Naive thymus-derived CD8-positive, alpha-beta T cell (primary cell): ENCODE results near the gene CHST15. TPM values are rescaled to one million over a fixed set of nuclear protein-coding genes. Genes with fewer than 3 reads are reported as not detected.

ENCODE experiments used
- ATAC-seq, 2 donors: fragments of 150-1000 bp; cut with Tn5 transposase in 1 of 2; sonication (Bioruptor Pico), chemical (Tn5 transposase) in 1 of 2; 1 replicate in 1 of 2; 2 replicates in 1 of 2; pipeline ENCODE4 v1.10.0; 2021; ENCODE audit warnings: mild to moderate bottlenecking in 2 of 2, moderate library complexity in 2 of 2
- POLR2A ChIA-PET: fragments of 350-600 bp; sonication (Branson Sonifier 250); formaldehyde crosslinking; loops from one replicate; lab custom pipeline; 2021; ENCODE audit warnings: antibody characterized with exemption; lab: Charles Lee
- DNase-seq, 10 donors: peaks; one replicate each; pipeline versions ENCODE4 v3.0.0 to v3.0.0-alpha.2; 2020 to 2022
- H3K27ac Mint-ChIP-seq, 10 donors: one replicate each; pipeline ENCODE4 v1.8.0; 2020 to 2022; ENCODE audit warnings: mild to moderate bottlenecking in 10 of 10, mixed read lengths in 10 of 10, moderate library complexity in 4 of 10, inconsistent platforms in 1 of 10
- H3K27me3 Mint-ChIP-seq, 5 donors: one replicate each; pipeline ENCODE4 v1.8.0; 2021 to 2022; ENCODE audit warnings: mixed read lengths in 5 of 5
- H3K36me3 Mint-ChIP-seq, 3 donors: one replicate each; pipeline ENCODE4 v1.8.0; 2020 to 2022; ENCODE audit warnings: mixed read lengths in 3 of 3, mild to moderate bottlenecking in 2 of 3, inconsistent platforms in 1 of 3
- H3K4me1 Mint-ChIP-seq, 4 donors: one replicate each; pipeline ENCODE4 v1.8.0; 2021 to 2022; ENCODE audit warnings: mixed read lengths in 4 of 4
- H3K4me3 Mint-ChIP-seq, 10 donors: one replicate each; pipeline ENCODE4 v1.8.0; 2020 to 2022; ENCODE audit warnings: mild to moderate bottlenecking in 10 of 10, mixed read lengths in 10 of 10, moderate library complexity in 6 of 10, inconsistent platforms in 1 of 10
- H3K9me3 Mint-ChIP-seq, 9 donors: one replicate each; pipeline ENCODE4 v1.8.0; 2020 to 2022; ENCODE audit warnings: mixed read lengths in 9 of 9, mild to moderate bottlenecking in 3 of 9, inconsistent platforms in 1 of 9, moderate library complexity in 1 of 9
- polyA plus RNA-seq, 3 donors: library from polyadenylated mRNA; unstranded; fragments of 300-500 nt; fragmentation: Illumina TruSeq; gene quantifications; one replicate each; pipeline ENCODE4 v1.2.3, GENCODE V29; 2021
- total RNA-seq, 8 experiments: library from RNA in 2 of 8; stranded (reverse) in 2 of 8; gene quantifications; one replicate each; pipeline ENCODE4 v1.2.3 and lab custom pipeline; 2021 to 2026

CHST15 gene
- total and polyA plus RNA-seq, 5 experiments from 2014 or later: 0.05 to 2.4 (median 1.1) TPM; not detected in 1

- Mint-ChIP-seq H3K27me3 (peaks cover 13 to 61% (median 48%) of the 10 kb centered on the region in 5 donors), H3K4me3 (peak overlapping the region in 3 of 10 donors; percentile 15 to 48 (median 26)), H3K4me1 (peaks cover 8 to 26% (median 13%) of the 10 kb centered on the region in 4 donors), H3K36me3 (no peaks in the 10 kb centered on the region), H3K27ac (no peak overlapping the region), H3K9me3 (no peaks in the 10 kb centered on the region)
- no peak for DNase-seq
- no peak for ATAC-seq
- POLR2A ChIA-PET: no interaction called here
Observed at GRCh38 chr10:123996302-123996701, 97.1 kb downstream of the CHST15 start.

DNA sequence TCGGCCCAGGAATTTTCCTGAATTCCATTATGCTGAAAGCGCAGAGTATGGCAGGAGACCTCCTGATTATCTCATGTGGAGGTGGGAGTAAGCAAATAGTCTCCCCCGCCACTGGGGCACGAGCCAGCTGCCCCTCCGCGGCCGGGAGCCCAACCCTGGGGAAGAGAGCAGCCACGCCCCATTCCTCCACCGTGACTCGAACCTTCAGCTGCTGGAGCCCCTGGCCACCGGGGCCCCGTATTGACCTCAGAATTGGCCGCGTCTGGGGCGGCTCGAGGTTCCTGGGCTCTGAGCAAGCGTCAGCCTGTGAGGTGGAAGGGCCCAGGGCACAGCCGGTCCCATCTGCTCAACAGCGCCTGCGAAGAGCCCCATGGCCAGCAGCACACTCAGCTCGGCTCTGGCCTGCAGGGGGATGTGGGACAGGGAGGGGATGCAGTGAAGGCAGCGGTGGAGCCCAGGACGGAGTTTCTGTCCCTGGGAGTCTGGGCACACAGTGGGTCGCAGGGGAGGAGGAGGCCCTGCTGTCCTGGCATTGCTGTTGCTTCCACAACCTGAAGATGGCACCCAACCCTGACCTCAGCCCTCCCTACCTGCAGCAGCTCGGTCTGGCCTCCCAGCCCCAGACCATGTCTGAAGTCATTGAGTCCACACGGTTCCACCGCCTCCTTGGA lies 97.8 kb downstream of the CHST15 start:
- Mint-ChIP-seq H3K27me3 (peaks cover 19 to 68% (median 53%) of the 10 kb centered on the region in 5 donors), H3K9me3 (no peaks in the 10 kb centered on the region), H3K27ac (no peak overlapping the region), H3K4me3 (peak overlapping the region in 8 of 10 donors; percentile 42 to 85 (median 52)), H3K4me1 (peaks cover 8 to 26% (median 17%) of the 10 kb centered on the region in 4 donors), H3K36me3 (no peaks in the 10 kb centered on the region)
- ATAC-seq: peak; percentile 35 to 60
- POLR2A ChIA-PET: interaction anchor here (1.5 kb wide), 1 partner anchor 393 kb away, joined by 7 read pairs; no protein-coding TSS in a partner anchor
- peak in 2 of 10 donors; percentile 3 to 9 for DNase-seq

DNA sequence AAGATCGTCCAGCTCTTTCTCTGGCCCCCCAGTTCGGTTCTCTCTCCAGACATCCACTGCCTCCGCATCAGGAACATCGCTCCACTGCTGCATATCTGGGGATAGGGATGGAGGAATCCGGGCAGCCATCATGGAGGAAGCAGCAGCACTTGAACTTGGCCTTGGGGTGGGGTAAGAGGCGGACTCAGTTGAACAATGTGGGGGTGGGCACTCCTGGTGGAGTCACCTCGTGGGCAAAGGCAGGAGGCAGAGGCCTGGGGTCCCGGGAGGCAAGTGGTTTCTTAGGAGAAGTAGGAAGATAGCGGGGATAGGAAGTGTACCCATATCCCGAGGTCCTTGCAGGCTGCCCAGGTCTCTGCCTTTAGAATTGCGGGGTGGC lies 98.3 kb downstream of the CHST15 start:
- POLR2A ChIA-PET: interaction anchor here (1.5 kb wide), 1 partner anchor 394 kb away, joined by 7 read pairs; no protein-coding TSS in a partner anchor
- Mint-ChIP-seq H3K36me3 (no peaks in the 10 kb centered on the region), H3K9me3 (no peaks in the 10 kb centered on the region), H3K27ac (no peak overlapping the region), H3K4me1 (peaks cover 8 to 26% (median 17%) of the 10 kb centered on the region in 4 donors), H3K27me3 (peaks cover 21 to 73% (median 58%) of the 10 kb centered on the region in 5 donors), H3K4me3 (peak overlapping the region; percentile 46 to 85 (median 58))
- ATAC-seq (no peak), DNase-seq (no peak)

DNA sequence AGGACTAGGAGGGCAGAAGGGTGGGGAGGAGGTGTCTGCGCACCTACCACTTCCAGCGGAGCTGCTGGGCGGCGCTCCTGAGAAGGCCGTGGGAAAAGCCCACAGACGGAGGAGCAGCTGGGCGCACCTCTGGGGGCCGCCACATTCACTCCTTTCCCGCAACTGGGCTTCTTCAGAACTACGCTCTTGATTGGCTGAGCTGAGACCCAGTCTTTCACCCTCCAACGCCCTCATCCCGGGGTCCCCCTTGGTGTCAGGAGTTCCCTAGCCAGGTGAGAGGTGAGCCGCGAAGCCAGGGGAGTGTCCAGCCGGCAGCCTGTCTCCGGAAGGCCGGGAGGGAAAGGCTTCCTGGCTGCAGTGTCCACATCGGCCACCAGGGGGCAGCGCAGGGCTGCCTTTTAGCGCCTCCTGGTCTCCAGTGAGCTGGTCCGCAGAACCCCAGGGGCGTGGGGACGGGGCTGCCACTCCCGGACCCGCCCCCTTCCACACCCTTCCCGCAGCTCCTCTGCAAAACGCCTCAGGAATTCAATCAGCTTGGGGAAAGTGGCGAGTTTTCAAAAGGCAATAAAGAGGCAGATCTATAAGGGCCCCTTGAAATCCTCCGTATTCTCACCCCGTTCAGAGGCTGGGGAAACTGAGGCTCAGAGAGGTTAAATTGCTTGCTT lies 98.8 kb downstream of the CHST15 start:
- Mint-ChIP-seq H3K27me3 (peaks cover 21 to 79% (median 60%) of the 10 kb centered on the region in 5 donors), H3K9me3 (no peaks in the 10 kb centered on the region), H3K4me1 (peaks cover 8 to 26% (median 17%) of the 10 kb centered on the region in 4 donors), H3K36me3 (no peaks in the 10 kb centered on the region), H3K27ac (peak overlapping the region in 1 of 10 donors; percentile 28), H3K4me3 (peak overlapping the region; percentile 46 to 85 (median 58))
- ATAC-seq (peak; percentile 79 to 89), DNase-seq (peak; percentile 61 to 86 (median 74))
- POLR2A ChIA-PET: interaction anchor here (0.7 to 1.5 kb wide), 2 partner anchors 394 to 921 kb away, joined by 3 to 7 read pairs; no protein-coding TSS in a partner anchor

- no peaks in the 10 kb centered on the region for H3K9me3 Mint-ChIP-seq
- POLR2A ChIA-PET: interaction anchor here (0.7 to 1.5 kb wide), 2 partner anchors 395 to 922 kb away, joined by 3 to 7 read pairs; no protein-coding TSS in a partner anchor
- peak in 1 of 2 donors; percentile 7 for ATAC-seq
- H3K27me3 Mint-ChIP-seq: peaks cover 20 to 79% (median 61%) of the 10 kb centered on the region in 5 donors
- H3K27ac Mint-ChIP-seq: peak overlapping the region in 1 of 10 donors; percentile 9
- peaks cover 8 to 26% (median 17%) of the 10 kb centered on the region in 4 donors for H3K4me1 Mint-ChIP-seq
- no peaks in the 10 kb centered on the region for H3K36me3 Mint-ChIP-seq
- H3K4me3 Mint-ChIP-seq: peak overlapping the region in 3 of 10 donors; percentile 27 to 57 (median 31)
- no peak for DNase-seq
Observed at GRCh38 chr10:123993534-123994416, 99.6 kb downstream of the CHST15 start.

DNA sequence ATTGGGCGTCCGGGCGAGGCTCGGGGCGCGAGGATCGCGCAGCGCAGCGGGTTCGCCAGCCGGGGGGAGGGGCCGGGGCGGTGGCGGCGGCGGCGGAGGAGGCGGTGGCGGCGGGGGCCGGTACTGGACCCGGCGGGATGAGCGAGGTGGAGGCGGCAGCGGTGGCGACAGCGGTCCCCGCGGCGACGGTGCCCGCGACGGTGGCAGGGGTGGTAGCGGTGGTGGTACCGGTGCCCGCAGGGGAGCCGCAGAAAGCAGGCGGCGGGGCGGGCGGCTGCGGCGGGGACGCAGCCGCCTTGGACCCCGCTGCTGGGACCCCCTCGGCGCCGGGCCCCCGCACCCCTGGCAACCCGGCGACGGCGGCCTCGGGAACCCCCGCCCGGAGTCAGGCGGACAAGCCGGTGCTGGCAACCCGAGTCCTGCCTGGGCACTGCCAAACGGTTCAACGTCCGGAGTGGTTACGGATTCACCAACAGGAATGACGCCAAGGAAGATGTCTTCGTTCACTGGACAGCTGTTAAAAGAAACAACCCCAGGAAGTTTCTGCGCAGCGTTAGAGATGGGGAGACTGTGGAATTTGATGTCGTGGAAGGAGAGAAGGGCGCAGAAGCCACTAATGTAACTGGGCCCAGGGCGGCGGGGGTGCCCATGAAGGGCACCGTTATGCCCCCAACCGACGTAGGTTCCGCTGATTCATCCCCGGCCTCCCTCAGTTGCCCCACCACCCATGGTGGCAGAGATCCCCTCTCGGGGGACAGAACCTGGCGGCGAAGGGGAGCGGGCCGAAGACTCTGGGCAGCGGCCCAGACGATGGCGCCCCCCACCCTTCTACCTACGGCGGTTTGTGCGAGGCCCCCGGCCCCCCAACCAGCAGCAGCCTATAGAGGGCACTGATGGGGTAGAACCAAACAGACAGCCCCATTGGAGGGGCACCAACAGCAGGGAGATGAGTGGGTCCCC lies 101.5 kb downstream of the CHST15 start:
- Mint-ChIP-seq H3K27me3 (peaks cover 19 to 81% (median 61%) of the 10 kb centered on the region in 5 donors), H3K27ac (no peak overlapping the region), H3K4me3 (peak overlapping the region in 1 of 10 donors; percentile 15), H3K4me1 (peaks cover 8 to 20% (median 17%) of the 10 kb centered on the region in 4 donors), H3K36me3 (no peaks in the 10 kb centered on the region), H3K9me3 (no peaks in the 10 kb centered on the region)
- POLR2A ChIA-PET: no interaction called here
- no peak for ATAC-seq
- DNase-seq: no peak

DNA sequence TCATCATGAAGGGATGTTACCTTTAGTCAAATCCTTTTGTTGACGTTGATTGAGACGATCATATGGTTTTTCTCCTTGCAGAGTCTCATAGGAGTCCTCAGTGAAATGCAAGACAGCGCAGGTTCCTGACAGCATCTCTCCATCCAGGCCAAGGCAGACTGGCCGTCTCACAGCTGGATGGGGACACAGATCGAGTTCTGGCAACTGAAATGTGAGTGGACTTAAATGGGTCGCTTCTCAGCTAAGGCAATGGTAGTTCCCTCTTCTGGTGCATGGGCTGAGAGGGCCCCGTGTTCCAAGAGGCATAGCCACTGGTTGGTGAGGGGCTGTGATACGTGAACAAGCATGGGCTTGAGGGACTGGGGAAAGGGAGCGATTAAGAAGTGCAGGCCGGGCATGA lies 102.5 kb downstream of the CHST15 start:
- H3K4me1 Mint-ChIP-seq: peaks cover 8 to 18% (median 14%) of the 10 kb centered on the region in 4 donors
- peaks cover 19 to 81% (median 57%) of the 10 kb centered on the region in 5 donors for H3K27me3 Mint-ChIP-seq
- H3K4me3 Mint-ChIP-seq: peak overlapping the region in 5 of 10 donors; percentile 1 to 50 (median 22)
- no peak for DNase-seq
- H3K36me3 Mint-ChIP-seq: no peaks in the 10 kb centered on the region
- POLR2A ChIA-PET: no interaction called here
- ATAC-seq: no peak
- H3K9me3 Mint-ChIP-seq: peaks cover 0 to under 1% (median 0%) of the 10 kb centered on the region in 9 donors
- peak overlapping the region in 1 of 10 donors; percentile 75 for H3K27ac Mint-ChIP-seq

DNA sequence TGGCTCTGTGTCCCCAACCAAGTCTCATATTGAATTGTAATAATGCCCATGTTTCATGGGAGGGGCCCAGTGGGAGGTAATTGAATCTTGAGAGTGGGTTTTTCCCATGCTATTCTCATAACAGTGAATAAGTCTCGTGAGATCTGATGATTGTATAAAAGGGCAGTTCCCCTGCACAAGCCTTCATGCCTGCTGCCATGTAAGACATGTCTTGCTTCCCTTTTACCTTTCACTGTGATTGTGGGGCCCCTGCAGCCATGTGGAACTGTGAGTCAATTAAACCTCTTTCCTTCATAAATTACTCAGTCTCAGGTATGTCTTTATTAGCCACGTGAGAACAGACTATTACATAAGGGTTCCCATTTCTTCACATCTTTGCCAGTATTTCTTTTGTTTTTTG lies 104.7 kb downstream of the CHST15 start:
- H3K4me1 Mint-ChIP-seq: peaks cover 0 to 8% (median 2%) of the 10 kb centered on the region in 4 donors
- POLR2A ChIA-PET: no interaction called here
- H3K27ac Mint-ChIP-seq: no peak overlapping the region
- H3K27me3 Mint-ChIP-seq: peaks cover 19 to 61% (median 40%) of the 10 kb centered on the region in 5 donors
- H3K36me3 Mint-ChIP-seq: peaks cover 0 to 11% (median 0%) of the 10 kb centered on the region in 3 donors
- no peak overlapping the region for H3K4me3 Mint-ChIP-seq
- DNase-seq (no peak), ATAC-seq (no peak)
- H3K9me3 Mint-ChIP-seq: peaks cover 0 to 12% (median 3%) of the 10 kb centered on the region in 9 donors

DNA sequence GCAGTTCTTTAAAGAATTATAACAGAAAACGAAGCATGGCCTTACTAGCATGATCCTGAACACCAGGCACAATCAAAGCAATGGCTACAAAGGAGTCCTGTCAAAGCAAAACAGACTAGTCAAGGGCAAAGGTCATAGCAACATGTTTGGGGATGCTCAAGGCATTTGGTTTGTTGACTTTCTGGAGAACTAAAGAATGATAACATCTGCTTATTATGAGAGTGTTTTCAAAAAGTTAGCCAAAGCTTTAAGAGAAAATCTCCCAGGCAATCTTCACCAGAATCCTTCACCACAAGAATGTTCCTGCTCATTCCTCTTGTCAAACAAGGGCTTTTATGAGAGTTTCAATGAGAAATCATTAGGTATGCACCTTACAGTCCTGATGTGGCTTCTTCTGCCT lies 106.7 kb downstream of the CHST15 start:
- ATAC-seq (no peak), DNase-seq (no peak)
- Mint-ChIP-seq H3K4me3 (no peak overlapping the region), H3K27ac (no peak overlapping the region), H3K36me3 (peaks cover 0 to 11% (median 0%) of the 10 kb centered on the region in 3 donors), H3K27me3 (peaks cover 11 to 57% (median 28%) of the 10 kb centered on the region in 5 donors), H3K4me1 (peaks cover 0 to 6% (median 2%) of the 10 kb centered on the region in 4 donors), H3K9me3 (peaks cover 0 to 21% (median 7%) of the 10 kb centered on the region in 9 donors)
- POLR2A ChIA-PET: no interaction called here

GRCh38 chr10:123974406-123974805 lies 119.0 kb downstream of the CHST15 start:
- DNase-seq (no peak), ATAC-seq (no peak)
- peaks cover 51 to 80% (median 69%) of the 10 kb centered on the region in 5 donors for H3K27me3 Mint-ChIP-seq
- H3K27ac Mint-ChIP-seq: no peak overlapping the region
- H3K4me3 Mint-ChIP-seq: no peak overlapping the region
- peaks cover 0 to 7% (median 0%) of the 10 kb centered on the region in 9 donors for H3K9me3 Mint-ChIP-seq
- H3K4me1 Mint-ChIP-seq: peaks cover 1 to 12% (median 9%) of the 10 kb centered on the region in 4 donors
- POLR2A ChIA-PET: no interaction called here
- H3K36me3 Mint-ChIP-seq: peaks cover 0 to 10% (median 0%) of the 10 kb centered on the region in 3 donors
